Measurements from ENCODE around the gene C6orf47. TPM values are rescaled to one million over a fixed set of nuclear protein-coding genes. Genes with fewer than 3 reads are reported as not detected.

The C6orf47 gene
- total RNA-seq, 1 donor from 2014 or later: 19.0 TPM

DNA sequence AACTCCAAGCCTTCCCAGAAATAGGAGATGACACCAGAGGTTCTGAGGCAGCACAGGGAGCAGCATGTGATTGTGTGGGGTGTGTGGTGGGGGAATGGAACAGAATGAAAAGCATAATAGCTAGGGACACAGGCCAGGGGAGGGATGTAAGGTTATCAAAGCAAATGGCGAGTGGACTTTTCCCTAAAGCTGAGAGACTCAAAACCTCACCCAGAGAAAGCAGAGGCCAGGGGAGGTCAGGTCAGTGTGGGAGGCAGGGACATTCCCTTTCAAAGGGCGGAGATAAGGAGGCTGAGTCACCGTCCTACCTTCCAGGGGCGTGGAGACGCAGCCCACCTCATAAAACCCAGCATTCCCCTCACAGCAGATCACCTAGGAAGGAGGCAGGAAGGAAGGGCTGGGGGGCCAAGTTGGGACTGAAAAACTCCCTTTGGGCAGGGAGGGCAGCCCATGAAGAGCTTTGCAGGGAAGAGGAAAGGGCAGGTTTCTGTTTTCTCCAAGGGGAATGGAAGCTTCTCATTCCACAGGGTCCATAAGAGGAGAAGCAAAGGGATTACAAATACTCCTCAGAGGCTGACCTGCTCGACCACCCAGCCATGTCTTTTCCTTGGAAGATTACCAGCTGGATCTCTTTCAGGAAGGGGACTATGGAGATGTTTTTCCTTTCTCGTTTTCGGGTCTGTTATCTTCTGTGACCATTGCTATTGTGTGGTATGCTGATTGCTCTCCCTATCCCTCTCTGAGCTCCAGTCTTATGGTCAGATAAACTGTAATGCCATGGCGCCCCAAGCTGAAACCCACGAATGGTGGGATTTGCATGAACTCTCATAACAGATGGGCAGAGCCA lies 29.9 kb upstream of the C6orf47 start:
- no peak for TF ChIP-seq CTCF (IDR thresholded peaks at IDR 0.05; ENCODE audit: unreplicated experiment)
- Mint-ChIP-seq H3K4me3 (no peak overlapping the region), H3K4me1 (peaks cover 6% of the 10 kb centered on the region), H3K27ac (peak overlapping the region; percentile 69), H3K27me3 (ENCODE audit: low read depth) (no peaks in the 10 kb centered on the region), H3K36me3 (peaks cover 37% of the 10 kb centered on the region), H3K9me3 (no peaks in the 10 kb centered on the region)
- DNase-seq (ENCODE audit: low spot score in 2 of 2, unreplicated experiment in 2 of 2): no peak

DNA sequence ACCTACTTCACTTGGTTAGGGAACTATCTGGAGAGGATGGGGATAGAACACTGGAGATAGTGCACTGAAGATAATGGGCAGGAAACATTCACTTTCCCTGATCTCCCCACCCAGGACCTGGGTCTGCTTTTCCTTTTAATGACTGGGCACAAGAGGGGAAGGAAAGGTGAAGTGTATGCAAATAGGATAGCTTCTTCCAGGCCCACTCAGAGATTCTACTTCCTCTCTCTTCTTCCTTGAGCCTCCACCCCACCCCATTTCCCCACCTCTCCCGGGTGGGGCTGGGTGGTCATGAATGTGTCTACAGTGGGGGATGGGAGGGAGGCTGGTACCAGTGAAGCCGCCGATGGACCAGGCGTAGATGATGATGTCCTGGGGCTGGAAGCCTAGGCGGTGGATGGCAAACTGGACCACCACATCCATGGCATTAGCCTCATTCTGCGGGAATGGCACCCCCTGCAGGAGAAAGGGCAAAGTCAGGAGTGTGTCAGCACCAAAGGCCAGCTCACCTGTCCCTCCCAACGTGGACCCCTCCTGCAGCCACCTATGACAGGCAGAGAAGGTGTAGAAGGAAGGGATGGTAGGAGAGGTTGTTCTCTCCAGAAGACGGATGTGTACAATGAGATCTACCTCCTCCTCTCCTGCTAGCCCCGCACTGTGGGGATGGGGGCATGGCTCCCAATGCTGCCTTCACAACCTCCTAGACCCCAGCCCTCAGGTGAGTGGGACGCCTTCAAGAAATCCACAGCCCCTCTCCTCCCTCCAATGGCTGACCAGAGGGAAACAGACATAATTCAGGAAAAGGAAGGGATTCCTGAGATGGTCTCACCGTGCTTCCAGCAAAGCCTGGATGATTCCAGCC lies 28.9 kb upstream of the C6orf47 start:
- Mint-ChIP-seq H3K4me3 (no peak overlapping the region), H3K9me3 (no peaks in the 10 kb centered on the region), H3K27me3 (ENCODE audit: low read depth) (no peaks in the 10 kb centered on the region), H3K27ac (peak overlapping the region; percentile 69), H3K36me3 (peaks cover 37% of the 10 kb centered on the region), H3K4me1 (peaks cover 6% of the 10 kb centered on the region)
- TF ChIP-seq CTCF (IDR thresholded peaks at IDR 0.05; ENCODE audit: unreplicated experiment): no peak
- no peak for DNase-seq (ENCODE audit: low spot score in 2 of 2, unreplicated experiment in 2 of 2)

DNA sequence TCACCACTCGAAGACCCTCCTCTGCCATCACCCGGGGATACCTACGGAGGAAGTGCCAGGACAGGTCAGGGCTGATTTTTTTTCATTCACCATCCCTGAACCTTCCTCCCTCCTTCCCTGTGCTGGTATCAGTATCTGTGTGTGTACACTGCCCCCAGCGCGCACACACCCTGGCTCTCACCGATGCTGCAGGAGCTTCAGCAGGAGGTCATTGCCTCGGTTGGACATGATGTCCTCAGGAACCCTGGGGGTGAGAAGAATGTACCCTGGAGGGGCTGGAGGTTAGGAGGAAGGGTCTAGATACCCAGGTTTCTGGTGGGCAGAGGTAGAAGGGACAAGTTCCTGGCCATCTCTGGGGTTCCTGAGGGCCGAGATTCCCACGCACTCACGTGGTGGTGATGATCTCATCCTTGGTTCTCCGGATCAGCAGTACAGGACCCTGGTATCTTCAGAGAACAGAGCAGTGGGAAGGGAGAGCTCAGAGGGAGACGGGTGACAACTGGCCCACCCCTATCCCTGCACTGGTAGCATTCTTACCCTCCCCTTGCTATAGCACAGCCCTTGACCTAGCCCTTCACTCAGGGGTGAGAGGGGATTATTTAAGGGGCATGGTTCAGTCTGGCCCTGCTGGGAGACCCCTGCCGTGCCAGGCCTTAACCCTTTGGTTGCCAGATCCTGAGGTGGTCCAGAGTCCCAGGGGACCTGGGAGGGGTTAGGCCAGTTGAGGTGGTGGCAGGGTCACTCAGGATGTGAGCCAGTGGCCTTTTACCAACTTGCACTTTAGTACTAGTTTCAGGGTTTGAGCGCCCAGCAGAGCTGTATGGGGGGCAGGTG lies 27.5 kb upstream of the C6orf47 start:
- TF ChIP-seq CTCF (IDR thresholded peaks at IDR 0.05; ENCODE audit: unreplicated experiment): no peak
- no peak for DNase-seq (ENCODE audit: low spot score in 2 of 2, unreplicated experiment in 2 of 2)
- Mint-ChIP-seq H3K4me3 (no peak overlapping the region), H3K27ac (no peak overlapping the region), H3K27me3 (ENCODE audit: low read depth) (no peaks in the 10 kb centered on the region), H3K4me1 (peaks cover 12% of the 10 kb centered on the region), H3K9me3 (no peaks in the 10 kb centered on the region), H3K36me3 (peaks cover 34% of the 10 kb centered on the region)

GRCh38 chr6:31687321-31687720 lies 26.7 kb upstream of the C6orf47 start:
- no peak overlapping the region for H3K27ac Mint-ChIP-seq
- peaks cover 13% of the 10 kb centered on the region for H3K4me1 Mint-ChIP-seq
- H3K27me3 Mint-ChIP-seq (ENCODE audit: low read depth): no peaks in the 10 kb centered on the region
- no peak for DNase-seq (ENCODE audit: low spot score in 2 of 2, unreplicated experiment in 2 of 2)
- no peak overlapping the region for H3K4me3 Mint-ChIP-seq
- peaks cover 28% of the 10 kb centered on the region for H3K36me3 Mint-ChIP-seq
- no peak for TF ChIP-seq CTCF (IDR thresholded peaks at IDR 0.05; ENCODE audit: unreplicated experiment)
- H3K9me3 Mint-ChIP-seq: no peaks in the 10 kb centered on the region

GRCh38 chr6:31686483-31686882 lies 25.9 kb upstream of the C6orf47 start:
- Mint-ChIP-seq H3K4me3 (no peak overlapping the region), H3K27ac (no peak overlapping the region), H3K9me3 (no peaks in the 10 kb centered on the region), H3K36me3 (peaks cover 26% of the 10 kb centered on the region), H3K4me1 (peaks cover 16% of the 10 kb centered on the region), H3K27me3 (ENCODE audit: low read depth) (no peaks in the 10 kb centered on the region)
- no peak for TF ChIP-seq CTCF (IDR thresholded peaks at IDR 0.05; ENCODE audit: unreplicated experiment)
- DNase-seq (ENCODE audit: low spot score in 2 of 2, unreplicated experiment in 2 of 2): no peak
